Erythroblast (primary cell): Measurements from ENCODE around the gene MAMLD1.

Experiments used
- GATA1 ChIP-seq: IDR thresholded peaks from 2 replicates; pipeline ENCODE4 v1.6.1; 2011; ENCODE audit warnings: low read depth, mild to moderate bottlenecking, control low read depth, low read length, moderate library complexity
- POLR2A ChIP-seq: IDR thresholded peaks from 2 replicates; pipeline ENCODE4 v1.6.1; 2011; ENCODE audit warnings: mild to moderate bottlenecking, low read length

DNA sequence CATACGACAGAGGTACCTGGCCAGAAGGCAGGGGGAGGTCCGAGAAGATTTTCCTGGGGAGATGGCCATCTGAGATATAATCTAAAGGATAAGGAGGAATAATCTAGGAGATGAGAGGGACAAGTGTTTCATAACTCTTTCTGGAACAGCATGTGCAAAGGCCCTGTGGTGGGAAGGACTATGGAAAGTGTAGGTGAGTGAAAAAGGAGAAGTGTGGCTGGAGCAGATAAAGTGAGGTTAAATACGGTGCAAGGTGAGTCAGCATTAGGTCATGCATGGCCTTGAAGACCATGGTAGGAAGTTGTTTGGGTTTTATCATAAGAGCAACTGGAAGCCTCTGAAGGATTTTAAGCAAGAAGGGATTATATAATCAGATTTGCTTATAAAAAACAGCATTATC lies 170.7 kb downstream of the MAMLD1 start:
- TF ChIP-seq POLR2A, result no peak
- TF ChIP-seq GATA1, result no peak
